ENCODE measurements around the gene PROX1. TPM values are rescaled to one million over a fixed set of nuclear protein-coding genes. Genes with fewer than 3 reads are reported as not detected.

Gene PROX1
- total and polyA plus RNA-seq, 2 of the 4 experiments (the other 2 are of a cell fraction), result under 0.01 to 0.02 TPM

DNA sequence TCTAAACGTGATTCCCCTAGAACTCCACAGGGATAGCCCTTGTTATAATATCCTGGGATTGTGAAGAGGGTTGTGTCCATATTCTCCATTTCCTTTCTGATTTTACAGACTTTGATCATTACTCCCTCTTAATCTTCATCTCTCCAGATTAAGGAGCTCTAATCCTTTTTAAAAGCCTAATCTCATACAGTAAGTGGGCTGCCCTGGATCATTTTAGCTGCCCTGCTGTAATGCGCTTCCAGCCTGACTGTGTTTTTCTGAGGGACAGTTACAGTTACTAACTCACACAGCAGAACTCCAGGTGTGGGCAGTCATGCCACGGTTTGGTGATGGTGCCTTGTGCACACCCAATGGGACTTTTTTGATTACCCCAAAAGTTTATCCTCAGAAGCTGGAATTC lies 33.5 kb downstream of the PROX1 start:
- BruUV-seq (replicated peaks), result no TSS peak
- Histone ChIP-seq H3K79me1 (ENCODE audit: low read depth in 1 of 2, low read length in 2 of 2) (no peaks in the 10 kb centered on the region), H3K27me3 (ENCODE audit: control insufficient read depth, insufficient read depth, low read length) (no peaks in the 10 kb centered on the region; the same call in 1 of the 2 replicates), H3K4ac (ENCODE audit: low read depth, low read length) (no peak overlapping the region), H3K56ac (ENCODE audit: extremely low read depth, insufficient read depth, low read length) (no peak overlapping the region), H3K23ac (ENCODE audit: low read depth, low read length) (no peak overlapping the region), H3K14ac (replicated peaks; ENCODE audit: low read depth, low read length) (no peak overlapping the region), H4K8ac (ENCODE audit: low read depth in 2 of 2, low read length in 2 of 2) (no peak overlapping the region), H4K91ac (ENCODE audit: insufficient read depth, low read depth, low read length) (no peak overlapping the region), H3K36me3 (ENCODE audit: control insufficient read depth, insufficient read depth, low read length) (no peaks in the 10 kb centered on the region), H3K4me1 (ENCODE audit: control insufficient read depth, insufficient read depth, low read length) (no peaks in the 10 kb centered on the region), H3K27ac (ENCODE audit: insufficient read depth, low read length) (no peak overlapping the region), H2BK120ac (ENCODE audit: low read depth, low read length) (no peak overlapping the region), H3K4me3 (ENCODE audit: insufficient read depth, low read depth, low read length) (no peak overlapping the region), H3K4me2 (ENCODE audit: low read depth, low read length) (no peak overlapping the region), H3K9me3 (ENCODE audit: control insufficient read depth, insufficient read depth, low read length) (no peaks in the 10 kb centered on the region), H2BK5ac (ENCODE audit: low read depth, low read length, poor library complexity, severe bottlenecking) (no peak overlapping the region), H3K9ac (ENCODE audit: low read depth, low read length) (no peak overlapping the region), H2AK5ac (ENCODE audit: low read depth, low read length) (no peak overlapping the region), H2AFZ (replicated peaks; ENCODE audit: low read length, poor library complexity) (no peak overlapping the region), H2BK15ac (ENCODE audit: low read depth, low read length) (no peak overlapping the region), H4K5ac (ENCODE audit: low read depth, low read length) (no peak overlapping the region), H2AK9ac (replicated peaks; ENCODE audit: low read depth, low read length, poor library complexity) (no peak overlapping the region), H4K20me1 (ENCODE audit: insufficient read depth, low read length) (no peaks in the 10 kb centered on the region), H2BK20ac (ENCODE audit: low read depth, low read length) (no peak overlapping the region), H3K18ac (ENCODE audit: low read depth, low read length) (no peak overlapping the region), H3K9me1 (ENCODE audit: insufficient read depth, low read length) (no peaks in the 10 kb centered on the region)
- in situ Hi-C loops (cut with MboI; ENCODE audit: low sequenced_read_pairs) (no loop called here), dilution Hi-C loops (cut with HindIII; ENCODE audit: low sequenced_read_pairs, unreplicated experiment) (no loop called here), intact Hi-C loops (cut with micrococcal nuclease) (no loop called here)
- ChIA-PET CTCF (no interaction called here), POLR2A (ENCODE audit: unreplicated experiment) (no interaction called here)
- TF ChIP-seq POLR2A (IDR thresholded peaks at IDR 0.05; ENCODE audit: low read depth, low read length) (no peak), RAD21 (IDR thresholded peaks at IDR 0.05; ENCODE audit: low read length) (no peak), MXI1 (IDR thresholded peaks at IDR 0.05; ENCODE audit: borderline replicate concordance, low read depth, low read length) (no peak), BHLHE40 (IDR thresholded peaks at IDR 0.05; ENCODE audit: low read depth, low read length) (no peak), CEBPB (IDR thresholded peaks at IDR 0.05; ENCODE audit: low read depth, low read length) (no peak), CHD1 (IDR thresholded peaks at IDR 0.05; ENCODE audit: low read depth, low read length) (no peak), NFE2L2 (IDR thresholded peaks at IDR 0.05; ENCODE audit: low read depth, low read length) (no peak), MAFK (IDR thresholded peaks at IDR 0.05; ENCODE audit: low read depth, low read length) (no peak), SMC3 (IDR thresholded peaks at IDR 0.05; ENCODE audit: low read depth, low read length) (no peak), FOS (IDR thresholded peaks at IDR 0.05; ENCODE audit: low read depth, low read length) (no peak), USF2 (IDR thresholded peaks at IDR 0.05; ENCODE audit: low read depth, low read length) (no peak), MAZ (IDR thresholded peaks at IDR 0.05; ENCODE audit: borderline replicate concordance, low read depth, low read length) (no peak), RFX5 (IDR thresholded peaks at IDR 0.05; ENCODE audit: low read depth, low read length) (no peak), RCOR1 (IDR thresholded peaks at IDR 0.05; ENCODE audit: insufficient replicate concordance, low read length) (no peak)
- TF ChIP-seq, protein P1, sequence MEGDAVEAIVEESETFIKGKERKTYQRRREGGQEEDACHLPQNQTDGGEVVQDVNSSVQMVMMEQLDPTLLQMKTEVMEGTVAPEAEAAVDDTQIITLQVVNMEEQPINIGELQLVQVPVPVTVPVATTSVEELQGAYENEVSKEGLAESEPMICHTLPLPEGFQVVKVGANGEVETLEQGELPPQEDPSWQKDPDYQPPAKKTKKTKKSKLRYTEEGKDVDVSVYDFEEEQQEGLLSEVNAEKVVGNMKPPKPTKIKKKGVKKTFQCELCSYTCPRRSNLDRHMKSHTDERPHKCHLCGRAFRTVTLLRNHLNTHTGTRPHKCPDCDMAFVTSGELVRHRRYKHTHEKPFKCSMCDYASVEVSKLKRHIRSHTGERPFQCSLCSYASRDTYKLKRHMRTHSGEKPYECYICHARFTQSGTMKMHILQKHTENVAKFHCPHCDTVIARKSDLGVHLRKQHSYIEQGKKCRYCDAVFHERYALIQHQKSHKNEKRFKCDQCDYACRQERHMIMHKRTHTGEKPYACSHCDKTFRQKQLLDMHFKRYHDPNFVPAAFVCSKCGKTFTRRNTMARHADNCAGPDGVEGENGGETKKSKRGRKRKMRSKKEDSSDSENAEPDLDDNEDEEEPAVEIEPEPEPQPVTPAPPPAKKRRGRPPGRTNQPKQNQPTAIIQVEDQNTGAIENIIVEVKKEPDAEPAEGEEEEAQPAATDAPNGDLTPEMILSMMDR (conservative IDR thresholded peaks at IDR 0.05; ENCODE audit: low read depth, low read length), result no peak
- TF ChIP-seq, protein P2, sequence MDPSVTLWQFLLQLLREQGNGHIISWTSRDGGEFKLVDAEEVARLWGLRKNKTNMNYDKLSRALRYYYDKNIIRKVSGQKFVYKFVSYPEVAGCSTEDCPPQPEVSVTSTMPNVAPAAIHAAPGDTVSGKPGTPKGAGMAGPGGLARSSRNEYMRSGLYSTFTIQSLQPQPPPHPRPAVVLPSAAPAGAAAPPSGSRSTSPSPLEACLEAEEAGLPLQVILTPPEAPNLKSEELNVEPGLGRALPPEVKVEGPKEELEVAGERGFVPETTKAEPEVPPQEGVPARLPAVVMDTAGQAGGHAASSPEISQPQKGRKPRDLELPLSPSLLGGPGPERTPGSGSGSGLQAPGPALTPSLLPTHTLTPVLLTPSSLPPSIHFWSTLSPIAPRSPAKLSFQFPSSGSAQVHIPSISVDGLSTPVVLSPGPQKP (IDR thresholded peaks at IDR 0.05; ENCODE audit: borderline replicate concordance, low read depth, low read length), result no peak
- no peak for ATAC-seq (ENCODE audit: low read depth)
- no CpG with 5 or more reads among the region's 3 CpGs for WGBS, 2 experiments (ENCODE audit: extremely low coverage in 2 of 2, insufficient read length in 1 of 2)
- DNase-seq, result no peak

Data from IMR-90 (cell line).